T1000 (cell line): Measurements from ENCODE around the gene TPGS1.

Source experiments
- DNase-seq: peaks from one replicate; lab custom pipeline; 2025; ENCODE audit warnings: mixed read lengths; lab: John Stamatoyannopoulos, UW

Gene TPGS1, protein sequence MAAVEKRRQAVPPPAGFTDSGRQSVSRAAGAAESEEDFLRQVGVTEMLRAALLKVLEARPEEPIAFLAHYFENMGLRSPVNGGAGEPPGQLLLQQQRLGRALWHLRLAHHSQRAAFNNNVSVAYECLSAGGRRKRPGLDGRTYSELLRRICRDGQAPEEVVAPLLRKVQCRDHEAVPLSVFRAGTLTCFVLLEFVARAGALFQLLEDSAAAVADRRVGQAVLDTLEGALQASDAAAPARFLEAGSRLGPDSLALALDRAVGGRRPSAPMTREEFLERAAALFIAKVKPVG

DNA sequence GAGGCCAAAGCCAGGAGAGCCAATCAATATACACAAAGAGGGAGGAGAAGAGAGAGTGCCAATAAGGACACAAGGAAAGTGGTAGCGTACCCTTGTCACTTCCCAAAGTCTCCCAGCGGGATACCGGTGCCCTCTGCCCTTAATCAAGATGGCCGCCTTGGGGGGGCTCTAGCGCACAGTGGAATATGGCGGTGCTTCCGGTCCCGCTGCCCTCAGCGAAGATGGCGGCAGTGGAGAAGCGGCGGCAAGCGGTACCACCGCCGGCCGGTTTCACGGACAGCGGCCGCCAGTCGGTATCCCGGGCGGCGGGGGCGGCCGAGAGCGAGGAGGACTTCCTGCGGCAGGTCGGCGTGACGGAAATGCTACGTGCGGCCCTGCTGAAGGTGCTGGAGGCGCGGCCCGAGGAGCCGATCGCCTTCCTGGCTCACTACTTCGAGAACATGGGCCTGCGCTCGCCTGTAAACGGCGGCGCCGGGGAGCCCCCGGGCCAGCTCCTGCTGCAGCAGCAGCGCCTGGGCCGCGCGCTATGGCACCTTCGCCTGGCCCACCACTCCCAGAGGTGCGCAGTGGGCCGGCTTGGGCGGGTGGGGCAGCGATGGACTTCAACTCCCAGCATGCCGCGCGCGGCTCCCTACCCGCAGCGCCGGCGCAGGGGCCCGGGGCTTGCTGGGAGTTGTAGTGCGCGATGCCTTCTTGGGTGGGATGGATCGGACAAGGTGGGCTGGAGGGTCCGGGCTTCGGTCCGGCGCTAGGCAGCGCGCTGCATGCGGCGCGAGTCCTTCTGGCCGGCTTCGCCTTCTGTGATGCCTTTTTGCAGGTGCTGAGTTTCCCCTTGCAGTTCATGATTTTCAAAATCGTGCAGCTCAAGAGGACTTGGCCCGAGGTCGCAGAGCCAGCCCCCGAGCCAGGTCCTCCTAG is at the start of gene TPGS1:
TPGS1 (plus strand) TSS at position 212 of the 918 bp plus-strand sequence; CDS start at position 222, 10 bp downstream.
- peak; percentile 69 for DNase-seq

DNA sequence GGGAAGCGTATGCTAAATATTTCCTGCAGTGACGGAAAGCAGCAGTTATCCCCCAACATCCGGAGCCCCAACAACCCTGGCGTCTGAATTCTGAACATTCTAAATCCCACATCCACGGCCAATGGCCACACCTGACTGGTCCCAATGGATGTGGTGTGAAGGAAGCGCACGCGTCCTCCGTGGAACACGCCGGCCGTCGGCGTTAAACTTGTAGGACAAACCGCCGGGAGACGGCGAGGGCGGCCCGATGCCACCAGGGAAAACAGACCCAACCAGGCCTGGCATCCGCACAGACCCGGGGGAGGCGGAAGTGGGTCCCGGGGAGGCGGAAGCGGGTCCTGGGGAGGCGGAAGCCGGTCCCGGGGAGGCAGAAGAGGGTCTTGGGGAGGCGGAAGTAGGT is 49.7 kb upstream of the TPGS1 start:
- no peak for DNase-seq

DNA sequence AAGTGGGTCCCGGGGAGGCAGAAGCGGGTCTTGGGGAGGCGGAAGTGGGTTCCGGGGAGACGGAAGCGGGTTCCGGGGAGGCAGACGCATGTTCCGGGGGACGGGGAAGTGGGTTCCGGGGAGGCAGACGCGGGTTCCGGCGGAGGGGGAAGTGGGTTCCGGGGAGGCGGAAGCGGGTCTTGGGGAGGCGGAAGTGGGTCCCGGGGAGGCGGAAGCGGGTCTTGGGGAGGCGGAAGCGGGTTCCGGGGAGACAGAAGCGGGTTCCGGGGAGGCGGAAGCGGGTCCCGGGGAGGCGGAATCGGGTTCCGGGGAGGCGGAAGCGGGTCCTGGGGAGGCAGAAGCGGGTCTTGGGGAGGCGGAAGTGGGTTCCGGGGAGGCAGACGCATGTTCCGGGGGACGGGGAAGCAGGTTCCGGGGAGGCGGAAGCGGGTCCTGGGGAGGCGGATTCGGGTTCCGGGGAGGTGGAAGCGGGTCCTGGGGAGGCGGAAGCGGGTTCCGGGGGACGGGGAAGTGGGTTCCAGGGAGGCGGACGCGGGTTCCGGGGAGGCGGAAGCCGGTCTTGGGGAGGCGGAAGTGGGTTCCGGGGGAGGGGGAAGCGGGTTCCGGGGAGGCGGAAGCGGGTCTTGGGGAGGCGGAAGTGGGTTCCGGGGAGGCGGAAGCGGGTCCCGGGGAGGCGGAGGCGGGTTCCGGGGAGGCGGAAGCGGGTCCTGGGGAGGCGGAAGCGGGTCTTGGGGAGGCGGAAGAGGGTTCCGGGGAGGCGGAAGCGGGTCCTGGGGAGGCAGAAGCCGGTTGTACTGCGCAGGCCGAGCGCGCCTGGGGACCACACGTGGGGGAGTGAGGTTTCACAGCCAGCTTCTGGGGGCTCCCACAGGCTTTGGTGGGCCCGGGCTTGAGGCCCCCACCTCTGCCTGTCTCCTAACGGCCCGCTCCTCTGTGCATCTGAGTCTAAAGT is 48.9 kb upstream of the TPGS1 start:
- no peak for DNase-seq

DNA sequence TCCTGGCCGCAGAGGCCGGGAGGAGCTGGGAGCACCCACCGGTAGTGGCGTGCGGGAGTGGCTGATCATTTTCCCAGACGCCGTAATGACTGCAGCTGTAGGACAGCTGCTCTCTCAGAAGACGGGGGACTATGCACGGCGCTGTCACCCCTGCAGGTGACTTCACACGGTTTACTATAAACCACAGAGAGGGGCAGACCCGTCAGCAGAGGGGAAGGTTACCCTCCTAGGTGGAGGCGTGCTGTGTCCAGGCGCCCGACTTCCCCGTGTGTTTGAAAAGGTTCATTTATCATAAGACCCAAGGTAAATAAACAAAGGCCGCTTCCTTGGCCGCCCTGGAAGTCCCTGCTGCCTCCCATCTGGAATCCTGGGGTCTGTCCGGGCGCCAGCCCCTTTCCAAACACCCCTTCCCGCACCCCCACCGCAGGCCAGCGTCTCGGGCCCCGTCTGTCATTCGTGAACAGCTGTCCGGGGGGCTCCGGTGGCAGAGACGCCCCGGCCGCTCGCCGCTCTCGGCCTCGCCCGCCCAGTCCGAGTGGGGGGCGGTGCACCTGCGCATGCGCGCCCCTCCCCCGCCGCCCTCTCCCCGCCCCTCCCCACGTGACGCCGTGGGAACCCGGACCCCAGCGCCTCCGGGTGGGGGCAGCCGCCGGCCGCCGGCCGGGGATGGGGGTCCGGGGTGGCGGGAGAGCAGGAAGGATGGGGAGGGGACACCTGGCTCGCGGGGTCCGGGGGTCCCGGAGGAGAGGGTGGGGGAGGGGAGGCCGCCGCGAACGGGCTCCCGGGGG is 47.4 kb upstream of the TPGS1 start:
- DNase-seq: peak; percentile 63

DNA sequence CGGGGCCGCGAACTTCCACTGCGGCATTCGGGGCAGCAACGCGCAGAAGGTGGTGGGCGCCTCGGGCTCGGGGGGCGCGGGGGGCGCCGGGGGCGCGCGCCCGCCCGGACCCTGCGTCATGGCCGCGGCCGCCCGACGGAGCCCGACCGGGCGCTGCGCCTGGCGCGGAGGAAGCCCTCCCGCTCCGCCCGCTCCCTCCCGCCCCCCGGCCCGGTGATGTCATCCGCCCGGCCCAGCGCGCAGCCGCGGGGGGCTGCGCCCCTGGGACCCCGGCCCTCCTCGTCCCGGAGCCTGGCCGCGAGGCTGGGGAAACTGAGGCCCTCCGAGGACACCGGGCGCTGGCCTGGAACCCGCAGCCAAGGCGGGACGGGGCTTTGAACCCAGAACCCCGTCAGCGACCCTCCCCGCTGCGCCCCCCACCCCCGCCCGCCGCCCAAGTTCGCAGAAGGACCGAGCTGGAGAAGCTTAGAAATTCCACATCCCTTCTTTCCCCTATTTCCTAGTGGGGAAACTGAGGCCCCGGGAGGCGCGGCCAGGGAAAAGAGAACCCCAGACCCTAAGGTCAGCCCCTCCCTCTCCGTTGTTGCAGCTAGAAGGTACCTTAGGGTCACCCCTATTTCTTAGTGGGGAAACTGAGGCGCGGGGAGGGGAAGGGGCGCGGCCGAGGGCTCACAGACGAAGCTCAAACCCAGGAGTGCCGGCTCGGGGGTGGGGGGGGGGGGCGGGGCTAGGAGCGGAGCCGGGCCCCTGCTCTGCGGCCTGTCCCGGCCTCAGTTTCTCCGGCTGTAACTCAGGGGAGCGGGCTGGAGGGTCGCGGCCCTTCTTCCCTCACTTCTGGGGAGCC is 46.2 kb upstream of the TPGS1 start, which contains the start of gene SHC2:
SHC2 (minus strand) TSS at position 157 of the 844 bp plus-strand sequence; CDS start at position 120, 37 bp downstream.
- DNase-seq: no peak

DNA sequence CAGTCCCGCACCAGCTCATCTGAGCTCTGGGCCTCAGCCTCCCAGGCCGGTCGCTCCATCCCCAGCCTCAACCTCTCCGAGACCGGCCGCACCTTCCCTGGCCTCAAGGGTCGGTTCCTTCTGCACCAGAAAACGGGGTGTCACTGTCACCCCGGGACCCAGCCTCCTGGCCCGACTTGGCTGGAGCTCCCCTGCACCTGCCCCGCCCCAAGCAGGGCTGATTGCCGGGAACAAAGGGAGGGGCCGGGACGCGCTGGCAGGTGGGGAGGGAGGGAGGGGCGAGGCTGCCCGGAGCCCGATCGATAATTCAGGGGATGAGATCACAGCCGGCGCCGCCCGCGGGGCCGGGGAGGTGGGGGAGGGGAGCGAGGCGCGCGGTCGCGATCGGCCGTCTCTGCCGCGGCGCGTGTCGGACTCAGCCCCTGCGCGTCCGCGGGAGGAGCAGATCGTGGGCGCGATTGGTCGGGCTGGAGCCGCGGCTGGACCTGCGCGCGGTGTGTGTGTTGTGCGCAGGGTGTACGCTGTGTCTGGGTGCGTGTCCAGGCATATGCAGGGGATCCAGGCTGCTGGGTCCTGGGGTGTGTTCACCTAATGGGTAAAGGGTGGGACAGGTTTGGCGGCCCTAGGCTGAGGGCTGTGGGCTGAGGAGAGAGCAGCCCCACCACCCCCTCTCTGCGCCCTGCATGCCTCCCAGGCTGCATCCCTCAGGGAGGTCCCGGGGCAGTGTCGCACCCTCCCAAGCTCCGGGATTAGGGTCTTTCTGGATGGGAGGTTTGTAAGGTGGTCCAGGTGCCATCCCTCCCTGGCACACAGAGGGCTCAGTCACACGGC is 45.4 kb upstream of the TPGS1 start:
- DNase-seq: no peak

DNA sequence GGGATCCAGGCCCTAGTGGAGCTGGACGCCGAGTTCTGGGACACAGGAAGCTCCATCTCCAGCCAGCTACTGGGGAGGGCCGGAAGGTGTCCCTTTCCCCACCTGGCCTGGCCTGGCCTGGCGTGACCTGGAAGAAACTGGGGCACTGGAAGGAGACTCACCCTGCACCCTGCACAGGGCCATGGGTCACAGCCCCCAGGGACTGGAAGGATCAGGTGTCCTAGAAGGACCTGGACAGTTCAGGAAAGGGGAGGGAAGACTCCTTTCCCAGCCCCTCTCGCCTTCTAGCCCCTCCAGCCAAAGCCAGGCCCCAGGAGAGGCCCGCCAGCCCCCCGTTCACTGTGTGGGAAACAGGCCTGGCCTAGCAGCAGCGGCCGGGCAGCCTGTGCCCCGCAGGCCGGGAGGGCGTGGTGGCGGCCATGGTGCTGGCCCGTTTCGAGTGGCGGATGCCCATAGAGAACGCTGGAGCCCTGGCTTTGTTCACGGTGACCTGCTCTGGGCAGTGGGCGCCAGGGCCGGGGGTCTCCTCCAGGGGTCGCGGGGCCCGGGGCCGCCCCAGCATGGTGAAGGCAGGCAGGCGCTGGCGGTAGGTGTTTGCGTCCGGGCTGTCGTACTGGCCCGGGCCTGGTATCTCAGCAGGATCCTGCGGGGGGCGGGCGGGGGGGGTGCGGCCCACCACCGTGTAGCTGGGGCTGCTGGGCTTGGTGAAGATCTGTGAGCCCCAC is 43.7 kb upstream of the TPGS1 start:
- no peak for DNase-seq

DNA sequence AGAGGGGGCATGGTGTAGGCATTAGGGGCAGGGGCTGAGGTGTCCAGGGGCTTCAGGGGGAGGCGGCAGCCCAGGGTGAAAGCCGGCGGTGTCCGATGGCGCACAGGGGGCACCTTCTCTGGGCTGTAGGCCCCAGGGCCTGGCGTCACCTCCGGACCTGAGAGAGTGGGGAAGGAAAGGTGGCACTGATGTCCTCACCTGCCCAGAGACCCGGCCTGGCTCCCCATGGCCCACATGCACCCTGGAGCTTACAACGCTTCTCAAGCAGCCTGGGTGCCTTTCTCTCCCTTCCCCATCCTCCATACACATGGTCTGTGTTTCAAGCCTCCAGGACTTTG is 43.1 kb upstream of the TPGS1 start:
- no peak for DNase-seq

DNA sequence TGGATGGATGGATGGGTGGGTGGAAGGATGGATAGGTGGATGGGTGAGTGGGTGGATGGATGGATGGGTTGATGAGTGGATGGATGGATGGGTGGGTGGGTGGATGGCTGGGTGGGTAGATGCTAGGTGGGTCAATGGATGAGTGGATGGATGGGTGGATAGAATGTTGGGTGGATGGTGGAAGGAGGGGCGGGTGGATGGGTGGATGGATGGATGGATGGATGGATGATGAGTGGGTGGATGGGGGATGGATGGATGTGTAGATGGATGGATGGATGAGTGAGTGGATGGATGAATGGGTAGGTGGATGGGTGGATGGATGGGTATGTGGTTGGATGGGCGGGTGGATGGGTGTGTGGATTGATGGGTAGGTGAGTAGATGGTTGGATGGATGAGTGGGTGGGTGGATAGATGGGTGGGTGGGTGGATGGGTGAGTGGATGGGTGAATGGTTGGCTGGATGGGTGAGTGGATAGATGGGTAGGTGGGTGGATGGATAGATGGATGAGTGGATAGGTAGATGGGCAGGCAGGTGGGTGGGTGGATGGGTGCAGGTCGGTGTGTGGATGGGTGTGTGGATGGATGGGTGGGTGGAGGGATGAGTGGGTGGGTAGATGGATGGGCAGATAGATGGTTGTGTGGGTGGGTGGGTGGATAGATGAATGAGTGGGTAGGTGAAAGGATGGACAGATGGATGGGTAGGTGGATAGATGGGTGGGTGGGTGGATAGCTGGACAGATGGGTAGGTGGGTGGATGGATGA is 42.1 kb upstream of the TPGS1 start:
- no peak for DNase-seq

DNA sequence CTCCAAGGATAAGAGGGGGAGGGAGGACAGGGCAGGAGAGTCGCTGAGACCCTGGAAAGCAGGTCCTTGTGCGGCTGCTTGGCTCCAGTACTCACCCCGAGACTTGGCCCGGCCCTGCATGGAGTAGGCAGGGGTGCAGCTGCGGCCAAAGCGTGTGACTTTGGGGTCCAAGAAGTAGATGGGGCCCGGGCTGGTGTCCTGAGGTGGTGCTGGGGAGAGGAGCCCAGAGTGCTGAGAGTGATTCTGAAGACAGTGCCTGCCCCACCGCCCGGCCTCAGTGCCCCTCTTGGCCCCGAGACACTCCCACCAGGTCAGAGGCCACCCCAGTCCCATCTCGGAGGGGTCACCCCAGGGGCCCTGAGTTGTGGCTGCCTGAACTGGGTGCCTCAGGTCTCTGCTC is 39.7 kb upstream of the TPGS1 start:
- DNase-seq: no peak

DNA sequence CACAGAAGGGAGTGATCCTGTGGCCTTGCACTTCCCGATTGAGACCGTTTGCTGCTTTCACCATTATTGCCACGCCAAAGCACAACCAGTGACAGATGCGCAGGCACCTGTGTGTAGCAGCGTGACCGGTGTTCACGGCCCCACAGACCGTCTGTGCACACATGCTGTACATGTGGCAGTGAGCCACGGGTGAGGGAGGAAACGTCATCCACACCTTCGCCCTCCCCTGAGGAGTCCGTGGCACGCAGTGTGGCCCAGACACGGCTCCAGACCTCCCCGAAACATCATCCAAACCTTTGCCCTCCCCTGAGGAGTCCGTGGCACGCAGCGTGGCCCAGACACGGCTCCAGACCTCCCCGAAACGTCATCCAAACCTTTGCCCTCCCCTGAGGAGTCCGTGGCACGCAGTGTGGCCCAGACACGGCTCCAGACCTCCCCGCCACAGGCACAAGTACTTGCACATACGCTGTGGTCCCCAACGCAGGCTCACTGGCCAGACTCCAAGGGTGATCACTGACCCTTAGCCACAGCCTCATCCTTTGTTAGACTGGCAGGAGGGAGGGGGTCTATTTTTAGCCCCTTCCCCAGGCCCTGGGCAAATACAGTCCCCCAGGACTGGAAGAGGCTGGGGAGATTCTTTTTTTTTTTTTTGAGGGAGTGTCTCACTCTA is 38.6 kb upstream of the TPGS1 start:
- no peak for DNase-seq

DNA sequence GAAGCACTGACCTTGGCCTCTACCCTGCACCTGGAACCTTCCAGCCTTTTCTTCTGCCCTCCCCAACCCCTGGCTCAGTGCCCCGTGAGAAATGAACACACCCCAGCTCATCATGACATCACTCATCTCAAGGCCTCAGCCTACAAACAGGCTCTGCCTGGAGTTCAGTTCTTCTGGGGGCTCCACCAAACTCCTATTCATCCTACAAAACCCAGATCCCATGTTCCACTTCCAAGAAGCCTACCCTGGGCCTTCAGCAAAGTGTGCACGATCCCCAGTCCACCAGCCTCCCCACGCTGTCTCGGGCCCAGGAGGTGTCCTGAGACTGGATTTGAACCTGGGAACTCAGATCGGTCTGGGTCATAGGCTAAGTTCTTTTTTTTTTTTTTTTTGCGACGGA is 37.5 kb upstream of the TPGS1 start:
- no peak for DNase-seq

DNA sequence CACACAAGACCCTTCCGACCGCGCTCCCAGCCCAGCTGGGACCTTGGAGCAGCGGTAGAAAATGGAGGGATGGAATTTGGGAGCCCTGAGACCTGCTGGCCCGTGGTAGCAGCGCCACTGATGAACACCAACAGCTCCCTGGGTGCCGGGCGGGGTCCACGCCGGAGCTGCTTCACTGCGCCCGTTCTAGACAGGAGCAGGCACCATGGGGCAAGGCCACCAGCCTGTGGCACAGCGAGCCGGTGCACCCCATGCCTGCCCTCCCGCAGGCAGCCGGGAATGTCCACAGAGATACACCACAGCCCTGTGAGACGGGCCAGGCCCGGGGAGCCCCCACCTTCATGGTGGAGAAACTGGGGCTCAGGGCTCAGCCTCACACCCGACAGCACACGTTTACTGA is 36.6 kb upstream of the TPGS1 start:
- no peak for DNase-seq

DNA sequence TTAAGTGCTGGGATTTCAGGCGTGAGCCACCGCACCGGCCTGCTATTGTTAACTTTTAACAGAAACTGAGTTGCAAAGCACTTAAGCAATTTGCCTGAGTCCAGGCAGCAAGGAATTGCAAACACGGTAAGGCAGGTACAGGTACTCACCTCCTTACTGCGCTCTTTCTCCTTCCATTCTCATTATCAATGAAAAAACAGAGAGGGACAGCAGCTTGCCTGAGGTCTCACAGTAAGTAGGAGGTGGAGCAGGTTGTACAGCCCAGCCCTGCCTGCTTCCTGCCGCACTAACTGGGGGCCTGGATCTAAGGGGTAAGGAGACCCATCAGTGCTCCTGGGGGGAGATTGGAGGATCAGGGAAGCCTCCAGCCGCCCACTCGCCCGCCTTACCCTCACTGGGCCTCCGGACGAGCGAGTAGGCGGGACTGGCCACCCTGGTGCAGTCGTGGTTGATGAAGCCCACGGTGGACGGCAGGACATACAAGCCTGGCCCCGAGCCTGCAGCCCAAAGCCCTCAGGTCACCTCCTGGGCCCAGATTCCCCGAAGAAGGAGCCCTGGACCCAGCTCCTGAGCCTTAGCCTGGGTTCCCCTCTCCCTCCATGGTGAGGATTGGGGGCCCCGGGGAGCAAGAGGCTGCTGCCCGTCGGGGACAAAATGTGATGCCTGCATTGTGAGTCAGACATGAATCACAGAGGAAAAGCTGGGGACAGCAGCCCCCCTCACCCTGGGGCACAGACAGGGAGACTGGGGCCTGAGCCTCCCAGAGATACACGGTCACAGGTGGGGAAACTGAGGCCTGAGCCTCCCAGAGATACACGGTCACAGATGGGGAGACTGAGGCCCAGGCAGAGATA is 35.1 kb upstream of the TPGS1 start:
- peak; percentile 38 for DNase-seq

DNA sequence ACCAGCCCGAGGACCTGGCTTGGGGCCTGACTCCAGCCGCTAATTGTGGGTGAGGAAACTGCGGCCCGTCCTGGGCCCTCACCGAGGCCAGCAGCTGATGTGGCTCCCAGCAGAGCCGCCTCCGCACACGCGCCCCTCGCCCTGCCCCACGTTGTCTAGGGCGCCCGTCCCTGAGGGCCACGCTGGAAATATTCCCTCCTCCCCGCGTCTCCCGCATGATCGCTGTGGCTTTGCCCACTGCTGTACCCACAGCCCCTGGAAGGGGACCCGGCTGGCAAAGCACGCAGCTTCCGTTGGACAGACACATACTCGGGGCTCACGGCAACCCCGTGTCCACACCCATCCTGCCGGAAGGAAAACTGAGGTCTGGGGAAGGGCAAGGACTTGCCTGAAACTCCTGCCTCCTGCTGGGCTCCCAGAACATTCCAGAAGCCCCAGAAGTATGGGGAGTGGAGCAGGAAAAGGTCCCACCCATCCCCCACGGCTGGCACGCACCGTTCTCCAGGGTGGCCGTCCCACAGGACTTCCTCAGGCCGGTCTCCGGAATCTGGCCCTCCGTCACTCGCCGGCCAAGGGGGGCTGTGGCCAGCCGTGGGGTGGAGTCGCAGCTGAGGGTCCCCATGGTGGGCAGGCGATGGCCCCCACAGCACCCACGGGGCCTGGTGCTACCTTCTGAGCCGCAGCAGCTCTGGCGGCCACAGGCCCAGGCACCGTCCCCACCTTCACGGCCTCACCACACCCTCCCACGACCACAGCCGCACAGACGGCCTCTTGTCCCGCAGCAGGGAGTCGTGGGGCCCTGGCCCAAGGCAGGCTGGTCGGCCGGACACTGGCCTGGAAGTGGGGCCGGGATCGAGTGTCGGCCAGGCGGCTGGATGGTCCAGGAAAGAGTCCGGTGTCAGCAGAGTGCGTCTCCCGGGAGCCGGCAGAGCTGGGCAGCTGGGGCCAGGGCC is 32.9 kb upstream of the TPGS1 start:
- DNase-seq: no peak
